GM21390 (cell line): ENCODE results near the gene UIMC1.

Experiments used
- ATAC-seq: cut with Tn5 transposase; IDR thresholded peaks from one replicate; pipeline ENCODE4 v1.9.1; 2021; ENCODE audit not compliant: unreplicated experiment

Gene UIMC1

DNA sequence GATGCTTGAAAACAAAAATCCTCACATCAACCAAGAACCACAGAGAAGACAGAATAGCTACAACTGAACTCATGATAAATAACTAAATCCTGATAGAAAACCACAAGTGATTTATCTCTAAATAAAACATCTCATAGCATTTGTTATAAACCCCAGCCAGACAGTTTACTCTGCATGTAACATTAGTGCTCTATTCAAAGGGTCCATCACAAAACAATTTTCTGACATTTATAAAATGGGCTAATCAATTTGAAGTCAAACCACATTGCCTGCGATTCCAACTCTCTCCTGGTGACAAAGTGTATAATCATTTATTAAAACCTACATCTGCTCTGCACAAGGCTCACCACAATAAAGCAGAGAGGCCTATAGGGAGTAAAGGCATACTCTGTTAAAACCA, 49.8 kb downstream of the UIMC1 start:
- no peak for ATAC-seq

DNA sequence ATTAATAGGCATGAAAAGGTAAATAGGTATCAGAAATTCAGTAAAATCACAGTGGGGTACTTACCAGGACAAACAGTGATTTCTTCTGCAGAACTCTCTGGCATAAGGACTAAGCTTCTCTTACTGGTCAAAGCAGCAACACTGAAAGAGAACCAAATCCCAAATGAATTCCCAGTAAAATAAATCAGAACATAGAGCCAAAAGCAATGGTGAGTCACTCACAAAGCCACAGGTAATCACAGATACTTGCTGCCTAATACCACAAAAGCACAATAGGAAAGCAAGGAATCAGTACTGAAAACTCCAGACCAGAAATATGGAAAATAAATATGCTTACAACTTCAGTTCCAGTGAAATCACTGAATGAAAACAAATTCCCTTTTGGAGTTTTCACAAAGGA, 50.7 kb downstream of the UIMC1 start:
- ATAC-seq, result no peak

DNA sequence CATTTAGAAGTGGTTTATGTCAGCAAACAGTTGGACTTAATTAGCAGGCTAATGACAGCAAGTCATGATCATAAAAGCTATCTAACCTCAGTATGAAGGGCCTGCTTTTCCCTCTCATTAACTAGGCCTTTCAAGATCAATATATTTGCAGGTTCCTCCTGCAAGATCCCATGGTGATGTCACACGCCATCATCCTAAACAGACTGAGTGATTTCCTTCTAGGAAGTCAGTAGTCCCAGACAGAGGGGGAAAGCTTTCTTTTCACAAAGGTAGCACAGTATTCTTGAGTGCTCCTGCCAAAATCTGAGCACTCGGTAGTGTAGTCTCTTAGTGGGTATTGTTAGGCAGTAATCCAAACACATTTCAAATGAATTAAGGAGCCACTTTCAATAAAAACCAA, 52.5 kb downstream of the UIMC1 start:
- no peak for ATAC-seq

DNA sequence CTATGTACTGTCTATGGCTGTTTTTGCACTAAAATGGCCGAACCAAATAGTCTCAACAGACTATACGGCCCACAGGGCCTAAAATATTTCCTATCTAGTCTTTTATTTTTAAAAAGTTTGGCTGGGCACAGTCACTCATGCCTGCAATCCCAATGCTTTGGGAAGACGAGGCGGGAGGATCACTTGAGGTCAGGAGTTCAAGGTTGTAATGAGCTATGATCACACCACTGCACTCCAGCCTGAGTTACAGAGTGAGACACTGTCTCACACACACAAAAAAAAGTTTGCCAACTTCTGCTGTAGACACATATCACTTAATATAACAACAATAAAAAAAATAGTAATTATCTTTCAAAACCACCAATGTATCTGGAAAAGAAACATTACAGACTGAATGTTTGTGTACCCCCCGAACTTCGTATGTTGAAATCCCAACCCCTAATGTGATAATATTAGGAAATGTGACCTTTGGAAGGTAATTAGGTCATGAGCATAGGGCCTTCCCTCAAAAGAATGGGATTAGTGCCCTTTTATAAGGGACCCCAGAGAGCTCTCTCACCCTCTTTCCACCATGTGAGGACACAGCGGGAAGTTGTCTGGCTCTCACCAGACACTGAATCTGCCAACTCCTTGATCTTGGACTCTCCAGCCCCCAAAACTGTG, 53.9 kb downstream of the UIMC1 start:
- ATAC-seq, result no peak

DNA sequence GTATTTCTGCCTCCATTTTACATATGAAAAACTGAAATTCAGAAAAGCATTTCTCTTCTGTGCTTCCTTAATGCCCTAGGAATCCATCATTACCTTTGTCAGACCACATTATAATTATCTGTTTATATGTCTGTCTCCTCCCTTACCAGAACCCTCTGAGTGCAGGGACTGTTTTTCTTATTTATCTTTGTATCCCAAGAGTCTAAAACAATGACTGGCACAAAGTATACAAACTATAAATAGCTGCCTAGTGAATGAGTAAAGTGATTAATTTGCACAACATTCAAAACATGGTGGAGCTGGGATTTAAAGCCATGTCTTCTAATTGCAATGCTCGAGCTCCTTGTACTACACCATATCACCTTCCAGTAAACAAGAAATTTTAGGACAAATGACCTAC, 58.1 kb downstream of the UIMC1 start:
- no peak for ATAC-seq

DNA sequence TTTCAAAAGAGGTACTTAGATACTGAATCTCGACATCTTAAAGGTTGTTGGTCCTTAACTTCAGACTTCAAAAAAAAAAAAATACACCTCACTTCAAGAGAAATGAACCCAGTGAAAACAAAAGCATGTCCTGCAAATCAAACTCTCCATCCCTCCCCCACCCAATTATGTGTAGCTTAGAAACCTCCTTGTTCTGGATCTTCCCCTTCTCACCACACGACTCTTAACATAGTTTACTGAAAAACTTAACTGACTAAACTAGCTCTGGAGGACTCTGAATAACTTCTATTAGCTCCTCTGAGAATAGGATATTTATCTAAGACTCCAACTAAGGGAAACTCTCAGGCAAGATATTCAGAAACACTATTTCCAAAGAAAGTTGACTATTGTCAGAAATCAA, 58.7 kb downstream of the UIMC1 start:
- no peak for ATAC-seq

DNA sequence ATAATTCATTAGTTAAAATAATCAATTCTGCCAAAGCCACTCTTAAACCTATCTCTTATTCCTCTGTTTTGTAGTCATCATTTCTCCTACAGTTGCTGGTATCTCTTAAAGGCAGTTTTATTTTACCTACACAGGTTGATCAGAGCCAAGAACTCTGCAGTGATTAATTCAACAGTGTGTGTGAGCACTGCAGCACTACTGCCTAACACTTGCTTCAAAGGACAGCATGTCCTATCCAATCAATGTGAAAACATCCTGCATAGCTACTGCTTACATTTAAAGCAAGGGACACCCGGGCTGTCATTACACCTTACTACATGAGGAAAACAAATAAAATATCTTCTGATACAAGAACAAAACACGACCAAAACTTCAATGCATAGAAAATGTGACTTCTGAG, 62.3 kb downstream of the UIMC1 start:
- no peak for ATAC-seq

DNA sequence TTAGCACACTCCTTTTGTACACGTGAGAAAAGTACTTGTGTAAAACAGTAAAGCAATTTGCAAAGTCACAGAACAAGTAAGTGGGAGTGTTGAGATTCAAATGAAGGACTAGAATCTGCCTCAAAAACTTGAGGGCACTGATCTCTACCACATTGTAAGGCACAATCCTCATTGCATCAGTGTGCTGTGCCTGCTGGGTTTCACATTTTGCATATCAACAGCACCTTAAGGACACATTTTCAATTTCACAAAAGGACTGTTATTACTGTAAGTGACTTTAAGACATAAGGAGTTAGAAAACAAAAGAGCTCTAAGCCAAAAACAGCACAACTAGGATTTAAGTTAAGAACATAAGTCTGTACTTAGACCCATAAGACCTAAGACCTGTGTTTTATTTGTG, 62.8 kb downstream of the UIMC1 start:
- no peak for ATAC-seq

DNA sequence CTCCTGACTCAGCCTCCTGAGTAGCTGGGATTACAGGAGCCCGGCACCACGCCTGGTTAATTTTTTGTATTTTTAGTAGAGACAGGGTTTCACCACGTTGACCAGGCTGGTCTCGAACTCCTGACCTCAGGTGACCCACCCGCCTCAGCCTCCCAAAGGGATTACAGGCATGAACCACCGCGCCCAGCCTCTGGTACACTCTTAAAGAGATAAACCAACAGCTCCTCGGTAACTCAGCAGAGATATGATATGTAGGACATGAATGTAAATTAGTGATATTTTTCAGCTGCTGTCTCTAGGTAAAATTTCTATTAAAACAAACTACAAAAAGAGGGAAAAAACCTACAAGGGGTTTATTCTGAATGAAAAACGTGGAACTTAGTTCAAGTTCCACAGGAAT, 64.6 kb downstream of the UIMC1 start:
- no peak for ATAC-seq

DNA sequence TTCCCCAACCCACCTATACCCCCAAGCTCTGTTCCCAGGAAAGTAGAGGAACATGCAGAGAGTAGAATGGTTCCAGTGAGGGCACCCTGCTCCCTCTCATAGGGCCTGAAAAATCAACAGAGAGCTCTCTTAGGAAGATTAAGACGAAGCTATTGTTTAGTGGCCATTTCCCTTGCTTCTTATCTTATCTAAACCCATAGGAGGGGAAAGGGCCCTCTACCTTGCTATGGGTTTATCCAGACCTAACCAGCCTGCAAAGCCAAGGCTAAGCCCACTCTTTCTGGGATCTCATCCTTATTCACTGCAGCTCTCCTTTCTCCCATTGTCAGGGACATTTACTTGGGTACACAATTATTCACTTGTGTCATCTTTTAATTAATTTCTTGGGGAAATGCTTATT, 68.1 kb downstream of the UIMC1 start:
- no peak for ATAC-seq

DNA sequence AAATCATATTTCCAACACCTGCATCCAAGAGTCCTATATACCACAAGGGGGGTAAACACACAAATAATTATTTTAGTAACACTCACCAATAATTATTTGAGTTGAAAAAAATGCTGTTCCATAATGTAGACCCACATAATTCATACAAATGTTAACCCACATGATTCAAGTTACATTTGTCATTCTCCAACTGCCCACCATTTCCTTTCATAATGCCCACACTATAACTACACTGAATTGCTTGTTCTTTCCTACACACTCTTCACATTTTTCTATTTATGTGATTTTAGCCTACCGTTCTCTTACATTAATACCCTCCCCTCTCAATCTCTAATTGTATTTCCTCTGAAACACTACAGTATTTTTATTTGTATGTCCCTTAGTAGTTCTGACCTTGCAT, 71.6 kb downstream of the UIMC1 start:
- no peak for ATAC-seq

DNA sequence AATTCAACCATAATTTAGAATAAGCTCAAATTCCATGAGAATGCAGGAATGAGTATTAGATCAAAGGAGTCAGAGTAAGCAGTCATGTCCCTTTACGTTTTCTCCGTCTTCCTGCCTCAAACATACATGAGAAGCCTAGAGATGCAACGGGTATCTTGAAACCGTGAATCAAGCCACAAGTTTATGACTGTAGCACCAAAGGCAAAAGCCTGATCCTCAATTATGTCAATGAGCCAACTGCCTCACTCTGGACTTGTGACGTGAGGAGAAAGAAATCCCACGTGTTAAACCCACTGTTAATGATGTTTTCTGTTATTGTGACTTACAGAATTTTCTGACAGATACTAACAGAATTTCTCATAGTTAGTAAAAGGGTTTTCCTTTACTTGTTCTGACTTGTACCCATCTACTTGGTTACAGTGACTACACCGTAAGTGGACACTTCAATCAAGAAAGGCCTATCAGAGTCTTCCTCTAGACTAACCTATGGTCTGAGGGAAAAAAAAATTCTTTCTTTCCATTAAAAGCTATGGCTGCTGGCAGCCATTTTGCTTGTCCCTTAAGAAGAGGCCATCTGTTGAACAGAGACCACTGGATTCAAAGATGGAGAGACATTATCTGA, 72.2 kb downstream of the UIMC1 start:
- no peak for ATAC-seq

DNA sequence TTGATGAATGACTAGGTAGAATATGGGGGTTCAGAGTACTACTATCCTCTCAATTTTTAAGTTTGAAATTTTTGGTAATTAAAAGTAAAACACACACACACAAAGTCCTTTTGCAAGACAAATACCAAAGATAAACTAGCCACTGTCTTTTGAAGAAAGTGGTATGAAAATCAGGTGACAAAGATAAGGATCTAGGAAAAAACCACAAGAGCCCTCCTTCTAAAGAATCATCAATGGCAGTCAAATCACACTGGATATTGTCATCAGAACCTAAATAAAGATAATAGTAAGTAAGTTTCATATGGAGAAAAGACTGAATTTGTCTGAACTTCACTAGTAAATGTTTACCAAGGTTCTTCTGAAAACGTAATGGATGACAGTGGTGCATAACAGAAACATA, 76.9 kb downstream of the UIMC1 start:
- no peak for ATAC-seq

DNA sequence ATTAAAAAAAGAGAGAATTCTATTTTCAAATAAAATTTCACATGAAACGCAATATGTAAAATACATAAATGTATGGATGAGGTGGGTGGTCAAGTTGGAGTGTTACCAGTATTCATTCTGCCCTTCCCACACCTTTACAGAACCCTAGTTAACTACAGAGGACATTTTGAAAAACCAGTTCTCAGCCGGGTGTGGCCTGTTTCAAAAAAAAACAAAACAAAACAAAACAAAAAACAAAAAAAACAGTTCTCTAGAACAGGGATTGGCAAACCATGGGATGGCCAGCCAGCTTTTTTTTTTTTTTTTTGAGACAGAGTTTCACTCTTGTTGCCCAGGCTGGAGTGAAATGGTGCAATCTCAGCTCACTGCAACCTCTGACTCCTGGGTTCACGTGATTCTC, 79.0 kb downstream of the UIMC1 start:
- ATAC-seq, result no peak

DNA sequence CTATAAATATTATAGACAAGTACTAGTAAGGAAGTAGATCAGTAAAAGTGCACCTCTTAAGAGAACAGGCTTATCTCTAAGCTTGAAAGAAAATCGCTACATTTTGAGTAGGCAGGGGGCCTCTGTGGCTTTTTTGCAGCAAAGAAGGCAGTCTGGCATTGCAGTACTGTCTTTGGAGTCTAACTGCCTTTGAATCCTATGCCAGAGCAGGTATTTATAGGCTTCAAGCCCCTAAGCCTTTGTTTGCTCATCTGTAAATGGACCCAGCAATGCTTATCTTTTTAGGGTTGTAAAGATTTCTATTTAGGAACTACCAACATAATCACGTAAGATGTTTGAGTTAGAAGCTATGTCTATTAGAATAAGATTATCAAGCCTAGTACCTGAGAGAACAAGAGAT, 83.8 kb downstream of the UIMC1 start:
- ATAC-seq, result no peak

DNA sequence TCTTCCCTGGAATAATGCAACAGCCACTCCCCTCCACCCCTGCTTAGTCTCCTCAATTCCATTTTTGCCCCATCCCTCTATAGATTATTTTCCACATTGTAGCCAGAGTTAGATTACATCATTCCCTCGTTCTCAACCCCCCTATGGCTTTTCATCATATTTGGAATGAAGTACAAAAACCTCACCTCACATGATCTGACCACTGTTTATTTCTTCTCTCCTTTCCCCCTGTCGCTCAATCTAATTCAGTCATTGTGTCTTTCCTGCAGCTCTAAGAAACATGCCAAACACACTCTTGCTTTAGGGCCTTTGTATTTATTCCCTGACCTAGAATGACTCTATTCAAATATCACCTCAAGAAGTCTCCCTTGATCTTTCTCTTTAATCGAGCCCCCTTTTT, 84.9 kb downstream of the UIMC1 start:
- no peak for ATAC-seq

DNA sequence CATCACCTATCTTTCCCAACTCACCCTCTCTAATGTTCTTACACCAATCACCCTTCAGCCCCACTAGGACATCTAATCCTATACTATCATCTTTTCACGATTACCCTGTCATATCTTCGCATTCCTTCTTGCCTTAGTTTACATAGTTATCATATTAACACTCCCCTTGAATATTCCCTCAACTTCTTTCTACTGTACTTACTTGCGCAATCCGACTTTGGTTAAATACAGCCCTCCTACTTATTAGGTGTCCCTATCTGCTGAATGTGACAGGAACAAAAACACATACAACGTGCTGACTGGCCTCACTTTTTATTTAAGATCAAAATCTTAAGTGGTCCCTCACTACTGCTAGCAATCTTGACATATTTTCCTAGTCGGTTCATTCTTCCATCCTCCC, 88.0 kb downstream of the UIMC1 start:
- ATAC-seq, result no peak

DNA sequence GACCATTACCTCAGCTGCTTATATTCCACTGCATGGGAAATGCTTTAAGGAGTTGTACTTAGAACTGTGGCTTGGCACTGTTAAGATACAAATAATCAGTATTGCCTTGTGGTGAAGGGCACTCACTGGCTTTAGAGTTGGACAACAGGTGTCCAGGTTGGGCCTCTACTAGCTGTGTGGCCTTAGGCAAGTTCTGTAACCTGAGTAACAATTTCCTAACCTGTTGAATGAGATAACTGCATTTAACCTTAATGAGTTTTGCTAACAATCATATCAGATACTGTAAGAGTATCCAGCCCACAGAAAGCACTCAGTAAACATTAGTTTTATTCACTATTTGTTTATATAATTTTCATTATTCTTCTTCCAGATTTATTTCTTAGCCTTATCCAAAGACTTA, 90.2 kb downstream of the UIMC1 start:
- ATAC-seq, result no peak

DNA sequence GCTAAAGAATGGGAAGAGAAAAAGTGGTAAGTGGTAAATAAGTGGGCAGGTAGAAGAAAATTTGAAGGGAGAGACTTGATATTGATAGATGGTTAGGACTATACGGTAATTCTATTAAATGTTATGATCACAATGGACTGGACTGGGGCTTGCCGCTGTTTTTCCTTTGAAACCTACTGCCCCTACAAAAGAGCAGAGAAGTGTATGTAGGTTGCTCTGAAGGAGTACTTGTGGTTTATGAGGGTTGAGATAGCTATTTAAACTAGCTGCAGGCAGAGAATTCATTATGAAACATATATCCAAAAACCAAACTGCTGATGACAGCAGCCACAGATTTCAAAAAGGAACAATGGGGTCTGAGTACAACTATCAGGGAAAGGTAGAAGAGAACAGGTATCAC, 90.7 kb downstream of the UIMC1 start:
- no peak for ATAC-seq

DNA sequence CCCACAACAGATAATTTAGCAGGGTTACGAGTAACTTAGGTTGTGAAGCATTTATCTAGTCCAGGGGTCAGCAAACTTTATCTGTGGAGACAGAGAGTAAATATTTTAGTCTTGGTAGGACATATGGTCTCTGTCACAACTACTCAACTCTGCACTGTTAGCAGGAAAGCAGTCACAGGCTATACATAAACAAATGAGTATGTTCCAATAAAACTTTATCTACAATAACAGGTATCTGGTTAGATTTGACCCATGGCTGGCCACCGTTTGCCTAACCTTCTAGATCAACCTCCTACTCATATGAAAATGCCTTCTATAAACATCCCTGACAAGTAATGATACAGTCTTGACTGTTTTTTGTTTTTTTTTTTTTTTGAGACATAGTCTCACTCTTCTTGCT, 94.5 kb downstream of the UIMC1 start:
- ATAC-seq, result no peak

DNA sequence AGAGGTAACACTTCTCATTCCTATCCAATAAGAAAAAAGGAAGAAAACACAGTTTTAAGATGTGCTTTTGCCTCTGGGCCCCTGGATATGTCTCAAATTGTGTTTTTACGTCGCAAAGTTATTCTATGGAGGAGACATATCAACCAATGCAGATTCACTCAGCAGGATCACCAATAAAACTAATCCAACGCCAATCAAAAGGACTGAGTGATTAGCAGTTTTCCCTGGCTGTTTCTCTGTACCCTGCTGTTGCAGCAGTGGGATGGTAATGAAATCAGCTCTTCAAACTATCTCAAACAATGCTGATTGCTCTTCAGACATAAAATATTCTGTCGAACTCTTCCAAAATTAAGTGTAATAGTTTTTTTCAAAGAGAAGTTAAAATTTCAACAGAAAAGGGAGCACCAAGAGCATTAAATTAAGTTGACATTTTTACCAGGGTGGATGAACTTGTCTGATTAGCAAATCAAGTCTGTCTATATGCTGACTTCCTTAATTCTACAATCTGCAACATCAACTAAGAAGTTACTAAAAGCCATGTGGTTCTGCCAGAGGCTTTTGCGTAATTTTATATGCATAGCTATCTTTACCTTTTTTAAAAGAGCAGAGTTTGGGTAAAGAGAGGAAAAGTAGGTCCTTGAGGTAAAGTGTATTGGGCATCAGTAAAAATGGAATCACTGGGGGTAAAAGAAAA, 97.8 kb downstream of the UIMC1 start:
- no peak for ATAC-seq

DNA sequence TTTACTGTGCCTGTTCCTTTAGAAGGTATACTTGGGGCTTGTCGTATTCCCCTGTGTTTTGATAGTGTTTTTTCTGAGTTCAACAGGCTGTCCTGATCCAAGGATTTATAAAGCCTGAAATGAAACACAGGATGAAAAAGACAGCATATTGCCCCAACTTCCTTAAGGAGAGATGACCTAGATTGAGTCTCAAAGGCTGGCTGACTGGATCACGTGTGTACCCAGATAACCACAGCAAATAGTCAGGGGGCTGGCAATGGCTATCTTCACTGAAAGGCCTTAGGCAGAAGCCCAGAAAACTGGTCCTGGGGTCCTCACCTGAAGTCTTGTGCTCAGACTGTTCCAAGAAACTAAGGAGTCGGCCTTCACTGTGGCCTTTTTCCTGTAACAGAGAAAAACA, 99.8 kb downstream of the UIMC1 start:
- ATAC-seq, result no peak

DNA sequence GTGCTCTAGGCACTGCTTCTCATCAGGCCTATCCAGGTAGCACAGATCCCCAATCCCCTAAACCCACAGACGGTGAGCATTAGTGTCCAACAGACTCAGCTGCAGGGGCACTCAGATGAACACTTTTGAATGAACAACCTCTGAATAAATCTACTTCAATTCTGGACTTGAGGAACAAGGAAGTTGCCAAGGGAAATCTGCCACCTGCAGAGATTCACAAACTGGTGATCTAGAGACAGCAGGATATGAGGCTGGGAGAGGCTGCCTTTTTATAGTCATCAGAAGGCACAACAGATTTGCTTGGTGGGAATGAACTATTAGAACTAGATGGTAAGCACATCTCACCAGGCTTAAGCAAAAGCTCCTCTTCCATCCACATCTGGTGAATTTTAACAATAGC, 100.5 kb downstream of the UIMC1 start:
- ATAC-seq, result no peak
